Right ventricle myocardium superior (tissue), 1 donor: ENCODE results near the gene CHST12. TPM values are rescaled to one million over a fixed set of nuclear protein-coding genes. Genes with fewer than 3 reads are reported as not detected.
"Not testable (repeated sequence)": the region's sequence is repeated elsewhere in the genome, so short reads cannot be mapped to it uniquely, and the experiment has no call there.

Experiments used
- ATAC-seq: fragments of 200-7000 bp; cut with Tn5 transposase; one replicate; pipeline ENCODE4 v1.9.1; 2020; ENCODE audit warnings: mild to moderate bottlenecking; ENCODE audit not compliant: poor library complexity
- DNase-seq: peaks from one replicate; pipeline ENCODE4 v3.0.0-alpha.2; 2020
- intact Hi-C: fragments of 100-400 bp; cut with DNase I; formaldehyde crosslinking; loops from one replicate; pipeline ENCODE4 v1.11.2; 2022
- total RNA-seq: library from RNA; stranded (reverse); fragmentation: NEBNext Ultra II Directional; extraction: Animal tissue kit (Norgen Biotek cat#: 25700); gene quantifications from one replicate; pipeline ENCODE4 v1.2.1, GENCODE V29; 2021
- donor health status: DM: no; HTN: yes; CAD: no; lungs with severe emphysema.

Gene CHST12
- total RNA-seq, 1 donor from 2014 or later: 14.8 TPM

- intact Hi-C loops: no loop called here
- no peak for ATAC-seq
- no peak for DNase-seq
Measured at GRCh38 chr7:2446676-2447075, 43.3 kb downstream of the CHST12 start.

GRCh38 chr7:2450198-2451107 lies 47.0 kb downstream of the CHST12 start:
- ATAC-seq (no peak), DNase-seq (no peak)
- intact Hi-C loops: loop anchor here (10.0 kb wide), 1 partner anchor 234 kb away; the partner anchor contains the start of gene AMZ1

DNA sequence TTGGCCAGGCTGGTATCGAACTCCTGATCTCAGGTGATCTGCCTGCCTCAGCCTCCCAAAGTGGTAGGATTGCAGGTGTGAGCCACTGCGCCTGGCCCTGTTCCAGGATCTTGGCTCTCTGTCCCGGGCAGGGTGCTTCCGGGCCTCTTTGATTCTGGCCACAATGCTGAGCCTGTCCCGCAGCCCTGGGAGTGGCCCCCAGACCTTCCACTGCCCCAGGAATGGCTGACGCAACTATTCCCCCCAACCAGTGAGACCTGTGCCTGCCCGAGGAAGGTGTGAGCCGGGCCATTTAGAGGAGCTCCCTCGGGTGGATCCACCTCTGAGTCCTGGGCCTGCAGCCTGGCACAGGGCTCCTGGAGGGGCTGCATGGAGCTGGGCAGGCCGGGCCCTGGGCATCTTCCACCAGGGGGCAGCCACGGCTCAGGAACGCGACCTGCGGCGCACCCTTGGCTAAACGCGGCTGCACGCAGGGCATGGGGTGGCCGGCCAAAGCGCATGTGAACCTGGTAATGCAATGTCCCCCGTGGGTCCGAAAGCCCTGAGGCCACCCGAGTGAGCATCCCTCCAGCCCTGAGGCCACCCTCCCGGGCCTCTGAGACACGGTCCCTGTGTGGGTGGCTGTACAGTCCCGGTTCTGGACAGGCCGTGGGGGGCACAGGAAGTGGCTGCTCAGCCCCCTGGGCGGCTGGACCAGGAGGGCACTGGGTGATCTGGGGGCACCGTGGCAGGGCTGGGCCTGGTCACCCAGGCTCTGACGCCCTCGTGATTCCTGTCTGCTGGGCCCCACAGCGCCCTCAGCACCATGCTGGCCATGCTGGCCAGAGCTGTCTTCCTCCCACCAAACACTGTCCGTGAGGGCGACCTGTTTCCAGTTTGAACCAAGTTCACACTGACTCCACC lies 48.0 kb downstream of the CHST12 start:
- intact Hi-C loops: loop anchor here (10.0 kb wide), 1 partner anchor 233 kb away; the partner anchor contains the start of gene AMZ1
- peak; percentile 98 for ATAC-seq
- DNase-seq: peak; percentile 92

DNA sequence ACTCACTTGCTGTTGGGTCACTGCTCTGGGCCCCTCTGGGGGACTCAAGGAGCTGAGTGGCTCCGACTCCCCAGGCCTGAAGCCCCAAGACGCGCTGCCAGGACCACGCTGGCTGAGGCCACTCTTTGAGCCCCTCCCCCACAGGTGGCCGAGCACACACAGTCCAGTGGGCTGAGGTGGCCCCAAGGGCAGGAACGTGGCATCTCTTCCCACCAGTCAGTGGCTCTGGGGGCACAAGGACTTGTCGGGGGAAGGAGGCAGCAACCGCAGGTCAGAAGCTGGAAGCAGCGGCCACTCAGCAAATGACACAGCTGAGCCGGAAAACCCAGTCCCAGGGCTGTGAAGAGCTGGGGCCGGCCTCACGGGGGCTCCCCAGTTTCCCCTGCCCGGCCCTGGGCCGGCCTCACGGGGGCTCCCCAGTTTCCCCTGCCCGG lies 48.7 kb downstream of the CHST12 start:
- intact Hi-C loops: loop anchor here (10.0 kb wide), 1 partner anchor 233 kb away; the partner anchor contains the start of gene AMZ1
- ATAC-seq: peak; percentile 44
- no peak for DNase-seq

DNA sequence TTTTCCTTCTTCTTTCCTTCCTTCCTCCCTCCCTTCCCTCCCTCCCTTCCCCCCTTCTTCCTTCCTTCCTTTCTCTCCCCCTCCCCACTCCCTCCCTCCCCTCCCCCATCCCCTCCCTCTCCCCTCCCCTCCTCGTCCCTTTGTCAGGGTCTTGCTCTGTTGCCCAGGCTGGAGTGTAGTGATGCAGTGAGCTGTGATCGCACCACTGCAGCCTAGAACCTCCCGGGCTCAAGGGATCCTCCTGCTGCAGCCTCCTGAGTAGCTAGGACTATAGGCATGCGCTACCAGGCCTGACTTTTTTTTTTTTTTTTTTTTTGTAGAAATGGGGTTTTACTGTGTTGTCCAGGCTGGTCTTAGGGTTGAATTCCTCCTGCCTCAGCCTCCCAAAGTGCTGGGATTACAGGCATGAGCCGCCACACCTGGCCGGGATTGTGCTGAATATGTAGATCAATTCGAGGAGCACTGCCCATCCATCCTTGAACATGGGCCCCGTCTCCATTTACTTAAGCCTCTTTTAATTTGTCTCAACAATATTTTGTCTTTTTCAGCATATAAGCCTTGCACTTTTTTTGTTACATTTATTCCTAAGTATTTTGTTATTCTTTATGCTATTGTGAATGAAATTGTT lies 49.3 kb downstream of the CHST12 start:
- DNase-seq (no peak), ATAC-seq (no peak)
- intact Hi-C loops: loop anchor here (10.0 kb wide), 1 partner anchor 232 kb away; the partner anchor contains the start of gene AMZ1

GRCh38 chr7:2453849-2454248 lies 50.4 kb downstream of the CHST12 start:
- ATAC-seq, DNase-seq: not testable (repeated sequence)
- intact Hi-C loops: loop anchor here (10.0 kb wide), 1 partner anchor 231 kb away; the partner anchor contains the start of gene AMZ1

GRCh38 chr7:2459674-2460073 lies 56.3 kb downstream of the CHST12 start:
- intact Hi-C loops: loop anchor here (10.0 kb wide), 1 partner anchor 225 kb away; the partner anchor contains the start of gene AMZ1

DNA sequence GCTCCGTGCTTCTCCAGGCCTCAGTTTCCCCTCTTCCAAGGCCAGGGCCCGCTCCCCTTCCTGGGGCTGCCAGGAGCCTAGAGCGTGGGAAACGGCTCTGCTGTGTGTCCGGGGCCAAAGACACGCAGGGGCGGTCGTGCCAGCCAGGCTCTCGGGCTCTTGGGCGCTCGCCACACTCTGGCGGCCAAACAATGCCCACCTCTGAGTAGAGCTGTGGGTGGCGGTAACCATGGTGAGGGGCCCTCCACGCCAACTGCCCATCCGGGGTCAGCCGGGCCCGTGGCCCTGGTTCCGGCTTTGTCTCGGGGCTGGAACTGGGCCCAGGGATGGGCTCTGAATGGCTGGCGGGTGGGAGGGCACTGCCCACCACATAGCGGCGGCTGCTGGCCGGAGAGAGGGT lies 56.8 kb downstream of the CHST12 start:
- DNase-seq (no peak), ATAC-seq (no peak)
- intact Hi-C loops: no loop called here

More at GRCh38 chr7:2459674-2460073, 56.3 kb downstream of the CHST12 start:
- DNase-seq: no peak
- ATAC-seq: no peak

GRCh38 chr7:2460641-2461040 lies 57.2 kb downstream of the CHST12 start:
- DNase-seq: no peak
- no peak for ATAC-seq
- intact Hi-C loops: no loop called here

- no peak for ATAC-seq
Measured at GRCh38 chr7:2461268-2462026, 58.0 kb downstream of the CHST12 start.

GRCh38 chr7:2462731-2463130 lies 59.3 kb downstream of the CHST12 start:
- intact Hi-C loops: no loop called here
- DNase-seq: no peak
- no peak for ATAC-seq

More at GRCh38 chr7:2461268-2462026, 58.0 kb downstream of the CHST12 start:
- DNase-seq: no peak
- intact Hi-C loops: no loop called here

GRCh38 chr7:2465928-2466327 lies 62.5 kb downstream of the CHST12 start:
- intact Hi-C loops: no loop called here
- ATAC-seq (no peak), DNase-seq (no peak)

- ATAC-seq: no peak
- no peak for DNase-seq
- intact Hi-C loops: no loop called here
Measured at GRCh38 chr7:2466675-2467074, 63.3 kb downstream of the CHST12 start.

DNA sequence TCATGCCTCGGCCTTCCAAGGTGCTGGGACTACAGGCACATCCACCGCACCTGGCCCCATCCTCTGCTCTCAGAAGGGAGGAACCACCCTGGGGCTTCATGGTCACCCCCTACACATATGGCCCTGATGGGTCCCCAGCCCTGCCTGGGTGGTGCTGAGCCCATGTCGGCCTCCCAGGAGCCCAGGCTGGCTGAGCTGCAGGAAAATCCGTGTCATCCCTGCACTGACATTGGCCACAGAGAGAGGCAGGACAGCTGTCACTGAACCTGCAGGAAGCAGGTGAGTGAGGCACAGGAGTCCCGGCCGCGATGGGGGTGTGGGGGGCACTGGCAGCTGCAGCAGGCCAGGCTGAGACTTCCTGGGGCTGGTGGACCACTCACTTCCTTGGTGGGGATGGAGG lies 64.8 kb downstream of the CHST12 start:
- ATAC-seq (no peak), DNase-seq (no peak)
- intact Hi-C loops: no loop called here

DNA sequence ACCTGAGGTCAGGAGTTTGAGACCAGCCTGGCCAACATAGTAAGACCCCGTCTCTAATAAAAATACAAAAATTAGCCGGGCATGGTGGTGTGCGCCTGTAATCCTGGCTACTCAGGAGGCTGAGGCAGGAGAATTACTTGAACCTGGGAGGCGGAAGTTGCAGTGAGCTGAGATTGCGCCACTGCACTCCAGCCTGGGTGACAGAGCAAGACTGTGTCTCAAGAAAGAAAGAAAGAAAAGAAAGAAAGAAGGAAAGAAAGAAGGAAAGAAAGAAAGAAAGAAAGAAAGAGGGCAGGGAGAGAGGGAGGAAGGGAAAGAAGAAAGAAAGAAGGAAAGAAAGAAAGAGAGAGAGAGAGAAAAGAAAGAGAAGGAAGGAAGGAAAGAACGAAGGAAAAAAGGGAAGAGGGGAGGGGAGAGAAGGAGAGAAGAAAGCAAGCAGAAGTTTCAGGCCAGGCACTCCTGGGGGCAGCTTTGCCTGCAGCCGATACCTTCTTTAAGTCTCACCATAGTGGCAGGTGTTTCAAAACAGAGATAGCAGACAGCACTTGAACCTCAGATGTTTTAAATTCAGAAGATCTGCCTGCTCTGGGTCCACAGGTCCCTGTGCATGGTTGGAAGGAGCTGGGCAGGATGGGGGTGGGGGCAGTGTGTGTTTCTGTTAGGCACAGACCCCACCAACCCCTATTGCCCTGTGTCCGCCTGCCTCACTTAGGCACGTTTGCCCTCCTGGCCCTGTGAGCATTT lies 66.2 kb downstream of the CHST12 start:
- DNase-seq, intact Hi-C loops, ATAC-seq: not testable (repeated sequence)

DNA sequence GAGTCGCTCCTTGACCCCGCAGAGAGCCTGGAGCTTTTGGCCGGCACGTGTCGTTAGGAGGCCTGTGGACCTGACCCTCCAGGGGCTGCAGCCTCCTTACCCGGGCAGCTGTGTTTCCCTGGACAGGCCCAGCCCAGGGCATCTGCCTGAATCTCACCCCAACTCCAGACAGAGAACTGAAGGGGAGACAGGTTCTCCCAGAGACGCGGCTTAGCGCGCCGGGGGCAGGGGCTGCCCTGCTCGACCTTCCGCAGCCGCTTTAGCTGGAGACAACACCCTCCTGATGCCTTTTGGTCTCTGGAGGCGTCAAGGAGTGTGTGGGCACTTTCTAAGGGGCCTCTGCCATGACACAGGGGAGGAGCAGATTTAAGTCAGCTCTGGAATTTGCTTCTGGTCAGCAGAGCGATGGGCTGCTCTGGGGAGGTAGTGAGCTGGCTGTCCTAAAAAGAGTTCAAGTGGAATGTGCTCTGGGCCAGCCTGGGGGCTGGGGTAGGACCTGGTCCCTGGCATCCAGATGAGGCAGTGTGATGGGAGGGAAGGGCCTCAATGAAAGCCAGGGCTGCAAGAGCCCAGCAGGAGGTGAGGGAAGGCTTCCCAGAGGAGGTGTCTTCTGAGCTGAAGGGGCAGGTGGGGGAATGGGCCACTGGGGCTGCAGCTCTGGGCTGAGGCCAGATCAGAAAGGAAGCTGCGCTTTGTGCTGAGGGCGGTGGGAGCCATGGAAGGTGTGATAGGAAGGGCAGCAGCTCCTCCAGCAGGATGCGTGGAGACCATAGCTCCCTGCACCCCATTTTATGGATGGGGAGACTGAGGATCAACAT lies 67.0 kb downstream of the CHST12 start:
- DNase-seq (no peak), ATAC-seq (no peak)
- intact Hi-C loops: no loop called here
